ENCODE data around the gene CNTN5. TPM values are rescaled to one million over a fixed set of nuclear protein-coding genes. Genes with fewer than 3 reads are reported as not detected.
"Not testable (repeated sequence)": the region's sequence is repeated elsewhere in the genome, so short reads cannot be mapped to it uniquely, and the experiment has no call there.

The CNTN5 gene
- polyA plus RNA-seq, 1 donor, result 4.2 TPM

DNA sequence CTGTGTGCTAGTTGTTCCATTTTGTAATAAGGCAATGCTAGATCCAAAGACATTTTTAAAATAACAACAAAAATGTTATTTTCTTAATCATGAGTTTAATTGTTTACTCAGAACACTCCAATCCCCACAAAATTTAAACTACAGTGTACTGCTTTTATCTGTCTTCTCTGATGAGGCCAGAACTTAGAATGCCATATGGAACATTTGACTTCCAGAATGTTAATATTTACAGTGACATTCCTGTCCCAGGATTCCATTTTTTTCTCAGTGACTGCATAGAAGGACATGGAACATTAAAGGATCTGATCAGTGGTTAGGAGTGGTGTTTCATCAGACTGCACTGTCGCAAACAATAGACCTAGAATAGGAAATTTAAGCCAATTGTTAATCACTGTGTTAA lies 1171.4 kb downstream of the CNTN5 start:
- no peak for DNase-seq (ENCODE audit: low read depth)

DNA sequence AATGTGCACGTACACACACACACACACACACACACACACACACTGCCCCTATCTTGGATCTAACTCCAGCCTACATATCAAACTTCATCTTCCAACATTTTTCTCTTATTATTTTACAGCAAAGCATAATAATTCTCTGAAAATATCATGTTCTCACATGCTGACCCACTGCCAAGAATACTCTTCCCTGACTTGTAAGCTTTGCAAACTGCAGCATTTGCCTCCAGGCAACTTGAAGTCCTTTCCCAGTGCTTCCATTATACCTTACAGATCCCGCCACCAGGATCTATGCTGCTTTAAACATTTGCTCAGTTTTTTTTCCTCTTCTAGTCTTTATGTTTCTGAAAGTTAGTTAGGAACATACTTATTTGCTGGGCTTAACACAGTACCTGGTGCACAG lies 1183.0 kb downstream of the CNTN5 start:
- no peak for DNase-seq (ENCODE audit: low read depth)

DNA sequence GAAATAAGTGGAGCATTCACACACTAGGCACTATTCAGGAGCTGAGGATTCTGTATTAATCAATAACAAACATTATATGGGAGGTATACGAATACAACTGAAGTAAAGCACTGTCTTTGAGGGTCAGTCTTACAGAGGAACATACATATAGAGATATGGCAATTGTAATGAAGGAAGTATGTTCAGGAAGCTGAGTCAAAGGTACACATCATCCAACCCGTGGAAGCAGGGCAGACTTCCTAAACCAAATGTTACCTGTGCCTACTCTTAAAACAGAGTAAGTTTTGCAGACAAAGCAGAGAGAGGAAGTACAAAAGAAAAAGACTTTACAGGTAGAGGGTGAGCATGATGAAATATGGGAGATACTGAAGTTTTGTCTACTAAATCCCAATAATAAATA lies 1185.2 kb downstream of the CNTN5 start:
- no peak for DNase-seq (ENCODE audit: low read depth)

DNA sequence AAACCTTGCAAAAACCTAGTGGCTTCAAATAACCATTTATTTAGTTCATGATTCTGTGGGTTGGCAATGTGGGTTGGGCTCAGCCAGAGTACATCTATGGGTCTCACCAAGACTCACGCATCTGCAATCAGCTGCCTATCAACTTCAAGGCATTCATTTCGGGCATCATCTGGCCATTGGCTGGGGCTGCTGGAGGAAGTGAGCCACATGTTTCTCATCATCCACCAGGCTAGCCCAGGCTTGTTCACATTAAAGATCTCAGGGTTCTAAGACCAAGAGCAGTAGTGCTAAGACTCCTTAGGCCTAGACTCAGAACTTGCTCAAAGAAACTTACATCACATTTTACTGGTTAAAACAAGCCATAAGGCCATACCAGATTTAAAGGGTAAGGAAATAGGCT lies 1187.5 kb downstream of the CNTN5 start:
- DNase-seq (ENCODE audit: low read depth), result no peak

GRCh38 chr11:100214791-100215190 lies 1194.0 kb downstream of the CNTN5 start:
- DNase-seq (ENCODE audit: low read depth), result no peak

DNA sequence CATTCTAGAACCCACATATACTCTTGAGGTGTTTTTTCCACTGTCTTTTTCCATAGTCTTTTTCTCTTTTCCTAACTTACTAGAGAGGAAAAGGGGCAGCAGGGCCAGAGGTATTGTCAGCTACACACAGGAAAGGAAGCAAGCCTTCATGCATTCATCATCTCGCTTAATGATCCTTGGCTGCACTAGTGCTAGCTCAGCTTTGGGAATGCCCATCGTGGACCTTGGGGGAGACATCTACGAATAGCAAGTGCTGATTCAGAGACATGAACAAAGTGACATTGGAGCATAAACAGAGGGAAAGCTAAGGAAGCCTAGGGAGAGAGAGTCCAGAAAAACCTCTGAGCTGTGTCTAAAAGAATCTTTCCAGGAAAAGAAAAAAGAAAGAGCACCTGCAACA lies 1200.1 kb downstream of the CNTN5 start:
- DNase-seq (ENCODE audit: low read depth), result no peak

GRCh38 chr11:100221791-100222190 lies 1201.0 kb downstream of the CNTN5 start:
- no peak for DNase-seq (ENCODE audit: low read depth)

GRCh38 chr11:100224541-100225034 lies 1203.8 kb downstream of the CNTN5 start:
- DNase-seq (ENCODE audit: low read depth), result no peak

- DNase-seq (ENCODE audit: low read depth), result no peak
These were observed 1208.3 kb downstream of the CNTN5 start for GRCh38 chr11:100229086-100229485.

- DNase-seq (ENCODE audit: low read depth), result no peak
These were observed 1211.3 kb downstream of the CNTN5 start for GRCh38 chr11:100232006-100232405.

DNA sequence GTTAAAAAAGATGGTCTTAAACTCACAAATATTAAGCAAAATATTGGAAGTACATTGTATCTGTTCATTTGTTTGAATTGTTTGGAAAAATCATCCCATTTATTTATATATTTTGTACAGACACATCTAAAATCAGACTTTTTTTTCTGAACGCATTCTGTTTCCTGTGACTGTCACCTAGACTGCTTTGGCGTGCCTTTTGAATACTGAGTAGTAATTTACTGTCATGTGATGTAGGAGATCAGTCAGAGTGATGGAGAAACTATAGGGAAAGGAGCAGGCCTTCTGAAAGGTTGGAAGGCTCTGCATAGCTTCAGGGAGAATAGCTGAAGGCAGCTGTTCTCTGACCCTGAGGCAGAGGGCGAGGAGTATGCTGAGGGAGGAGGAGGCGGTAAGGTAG lies 1214.3 kb downstream of the CNTN5 start:
- no peak for DNase-seq (ENCODE audit: low read depth)

GRCh38 chr11:100240025-100240539 lies 1219.3 kb downstream of the CNTN5 start:
- DNase-seq (ENCODE audit: low read depth), result no peak

- DNase-seq (ENCODE audit: low read depth), result no peak
These were observed 1227.0 kb downstream of the CNTN5 start for GRCh38 chr11:100247704-100248103.

GRCh38 chr11:100257238-100257803 lies 1236.6 kb downstream of the CNTN5 start:
- not testable (repeated sequence) for DNase-seq (ENCODE audit: low read depth)

- DNase-seq (ENCODE audit: low read depth), result no peak
These were observed 1248.8 kb downstream of the CNTN5 start for GRCh38 chr11:100269516-100269915.

- DNase-seq (ENCODE audit: low read depth), result no peak
These were observed 1252.5 kb downstream of the CNTN5 start for GRCh38 chr11:100273066-100273815.

GRCh38 chr11:100274466-100274865 lies 1253.7 kb downstream of the CNTN5 start:
- DNase-seq (ENCODE audit: low read depth), result not testable (repeated sequence)

- DNase-seq (ENCODE audit: low read depth), result no peak
These were observed 1274.0 kb downstream of the CNTN5 start for GRCh38 chr11:100294748-100295147.

DNA sequence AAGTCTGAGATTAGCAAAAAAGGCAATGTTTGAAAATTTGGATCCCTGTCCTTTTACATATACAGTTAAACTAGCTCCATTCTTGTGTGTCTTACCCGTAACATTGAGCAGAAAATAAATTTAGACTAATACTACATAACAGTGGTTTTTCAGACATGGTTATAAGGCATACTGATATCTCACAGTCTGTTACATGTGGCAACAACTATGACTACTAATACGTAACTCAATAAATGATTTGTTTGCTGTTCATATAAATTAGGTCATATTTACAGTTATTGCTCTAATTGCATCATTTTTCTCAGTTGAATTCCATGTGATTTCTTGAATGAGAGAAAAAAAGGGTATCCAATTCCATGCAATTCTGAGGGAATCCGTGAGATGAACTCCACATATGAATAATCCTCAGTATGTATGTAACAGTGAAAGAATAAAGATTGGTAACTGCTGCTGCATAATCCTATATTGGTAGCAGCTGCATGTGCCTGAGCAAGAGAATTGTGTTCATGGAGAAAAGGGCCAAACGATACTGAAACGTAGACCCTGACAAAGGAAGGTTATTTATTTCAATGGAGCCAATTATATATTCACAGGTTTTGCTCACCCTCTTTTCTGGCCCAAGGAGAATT lies 1275.4 kb downstream of the CNTN5 start:
- no peak for DNase-seq (ENCODE audit: low read depth)

- DNase-seq (ENCODE audit: low read depth), result no peak
These were observed 1276.8 kb downstream of the CNTN5 start for GRCh38 chr11:100297516-100297915.

- DNase-seq (ENCODE audit: low read depth), result no peak
These were observed 1282.1 kb downstream of the CNTN5 start for GRCh38 chr11:100302824-100303223.

DNA sequence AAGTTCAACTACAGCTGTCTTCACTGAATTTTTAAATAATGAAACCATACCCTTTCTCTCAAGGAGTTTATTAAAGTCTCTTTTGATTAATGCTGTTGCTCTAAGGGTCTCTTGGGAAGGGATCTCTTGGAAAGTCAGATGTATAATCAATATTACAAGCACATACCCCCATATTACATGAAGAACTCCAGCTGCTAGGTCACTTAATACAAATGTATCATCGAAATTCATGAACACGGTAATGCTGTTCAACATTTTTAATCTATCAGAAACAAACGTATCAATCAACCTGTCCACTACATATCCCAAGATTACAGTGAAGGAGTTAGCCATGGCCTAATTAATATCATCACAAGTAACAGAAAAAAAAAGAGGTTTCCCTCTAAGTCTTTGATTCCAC lies 1283.1 kb downstream of the CNTN5 start:
- no peak for DNase-seq (ENCODE audit: low read depth)

GRCh38 chr11:100308202-100308601 lies 1287.5 kb downstream of the CNTN5 start:
- no peak for DNase-seq (ENCODE audit: low read depth)

Data from forelimb muscle (tissue), 1 donor.